ENCODE measurements around the gene CAMK1G.

The CAMK1G gene

DNA sequence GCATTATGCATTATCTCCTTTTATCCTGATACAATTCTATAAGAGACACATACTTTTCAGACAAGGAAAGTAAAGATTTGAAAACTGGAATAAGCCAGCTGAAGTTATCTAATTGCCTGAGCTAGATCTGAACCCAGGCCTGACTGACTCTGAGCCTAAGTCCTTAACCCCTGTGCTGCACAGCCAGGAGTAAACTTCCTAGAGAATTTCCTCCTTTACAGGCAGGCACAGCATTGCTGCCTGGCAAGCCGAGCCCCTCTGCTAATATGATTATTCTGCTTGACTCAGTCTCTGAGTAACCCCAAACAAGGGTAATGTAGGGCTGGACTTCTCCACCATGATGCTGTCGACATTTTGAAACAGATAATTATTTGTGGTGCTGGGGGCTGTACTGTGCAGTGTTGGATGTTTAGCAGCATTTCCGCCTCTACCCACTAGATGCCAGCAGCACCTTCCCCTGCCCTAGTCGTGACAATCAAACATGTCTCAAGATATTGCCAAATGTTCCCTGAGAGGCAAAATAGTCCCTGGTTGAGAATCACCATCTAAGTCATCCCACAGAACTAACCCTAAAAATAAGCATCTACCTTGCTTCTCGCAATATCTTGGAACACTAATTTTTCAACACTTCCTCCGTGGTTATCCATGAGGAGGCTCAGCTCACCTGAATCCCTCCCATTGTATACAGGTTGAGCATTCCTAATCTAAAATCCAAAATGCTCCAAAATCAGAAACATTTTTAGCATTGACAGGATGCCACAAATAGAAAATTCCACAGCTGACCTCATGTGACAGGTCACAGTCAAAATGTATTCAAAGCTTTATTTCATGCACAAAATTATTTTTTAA, 18.5 kb downstream of the CAMK1G start:
- TF ChIP-seq ESRRG (CRISPR knock-in tag; IDR thresholded peaks at IDR 0.05) (no peak), ZNF8 (CRISPR knock-in tag; IDR thresholded peaks at IDR 0.05) (no peak), CSDC2 (CRISPR knock-in tag; IDR thresholded peaks at IDR 0.05) (no peak), TOX (CRISPR knock-in tag; IDR thresholded peaks at IDR 0.05; ENCODE audit: borderline replicate concordance) (no peak), ISL1 (CRISPR knock-in tag; IDR thresholded peaks at IDR 0.05) (no peak), RARB (CRISPR knock-in tag; IDR thresholded peaks at IDR 0.05) (no peak), BACH2 (CRISPR knock-in tag; IDR thresholded peaks at IDR 0.05; ENCODE audit: borderline replicate concordance) (no peak), ARNTL (CRISPR knock-in tag; IDR thresholded peaks at IDR 0.05; ENCODE audit: borderline replicate concordance, low read depth) (no peak), OSR1 (CRISPR knock-in tag; IDR thresholded peaks at IDR 0.05) (no peak), GLIS3 (CRISPR knock-in tag; IDR thresholded peaks at IDR 0.05) (no peak), ZNF70 (CRISPR knock-in tag; IDR thresholded peaks at IDR 0.05) (no peak), ZFP30 (CRISPR knock-in tag; IDR thresholded peaks at IDR 0.05) (no peak), ZNF565 (CRISPR knock-in tag; conservative IDR thresholded peaks at IDR 0.05; ENCODE audit: low read depth) (no peak), SNAI2 (CRISPR knock-in tag; IDR thresholded peaks at IDR 0.05) (no peak)
- TF ChIP-seq, protein P1, sequence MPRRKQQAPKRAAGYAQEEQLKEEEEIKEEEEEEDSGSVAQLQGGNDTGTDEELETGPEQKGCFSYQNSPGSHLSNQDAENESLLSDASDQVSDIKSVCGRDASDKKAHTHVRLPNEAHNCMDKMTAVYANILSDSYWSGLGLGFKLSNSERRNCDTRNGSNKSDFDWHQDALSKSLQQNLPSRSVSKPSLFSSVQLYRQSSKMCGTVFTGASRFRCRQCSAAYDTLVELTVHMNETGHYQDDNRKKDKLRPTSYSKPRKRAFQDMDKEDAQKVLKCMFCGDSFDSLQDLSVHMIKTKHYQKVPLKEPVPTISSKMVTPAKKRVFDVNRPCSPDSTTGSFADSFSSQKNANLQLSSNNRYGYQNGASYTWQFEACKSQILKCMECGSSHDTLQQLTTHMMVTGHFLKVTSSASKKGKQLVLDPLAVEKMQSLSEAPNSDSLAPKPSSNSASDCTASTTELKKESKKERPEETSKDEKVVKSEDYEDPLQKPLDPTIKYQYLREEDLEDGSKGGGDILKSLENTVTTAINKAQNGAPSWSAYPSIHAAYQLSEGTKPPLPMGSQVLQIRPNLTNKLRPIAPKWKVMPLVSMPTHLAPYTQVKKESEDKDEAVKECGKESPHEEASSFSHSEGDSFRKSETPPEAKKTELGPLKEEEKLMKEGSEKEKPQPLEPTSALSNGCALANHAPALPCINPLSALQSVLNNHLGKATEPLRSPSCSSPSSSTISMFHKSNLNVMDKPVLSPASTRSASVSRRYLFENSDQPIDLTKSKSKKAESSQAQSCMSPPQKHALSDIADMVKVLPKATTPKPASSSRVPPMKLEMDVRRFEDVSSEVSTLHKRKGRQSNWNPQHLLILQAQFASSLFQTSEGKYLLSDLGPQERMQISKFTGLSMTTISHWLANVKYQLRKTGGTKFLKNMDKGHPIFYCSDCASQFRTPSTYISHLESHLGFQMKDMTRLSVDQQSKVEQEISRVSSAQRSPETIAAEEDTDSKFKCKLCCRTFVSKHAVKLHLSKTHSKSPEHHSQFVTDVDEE (CRISPR knock-in tag; IDR thresholded peaks at IDR 0.05), result no peak
- TF ChIP-seq, protein P2, sequence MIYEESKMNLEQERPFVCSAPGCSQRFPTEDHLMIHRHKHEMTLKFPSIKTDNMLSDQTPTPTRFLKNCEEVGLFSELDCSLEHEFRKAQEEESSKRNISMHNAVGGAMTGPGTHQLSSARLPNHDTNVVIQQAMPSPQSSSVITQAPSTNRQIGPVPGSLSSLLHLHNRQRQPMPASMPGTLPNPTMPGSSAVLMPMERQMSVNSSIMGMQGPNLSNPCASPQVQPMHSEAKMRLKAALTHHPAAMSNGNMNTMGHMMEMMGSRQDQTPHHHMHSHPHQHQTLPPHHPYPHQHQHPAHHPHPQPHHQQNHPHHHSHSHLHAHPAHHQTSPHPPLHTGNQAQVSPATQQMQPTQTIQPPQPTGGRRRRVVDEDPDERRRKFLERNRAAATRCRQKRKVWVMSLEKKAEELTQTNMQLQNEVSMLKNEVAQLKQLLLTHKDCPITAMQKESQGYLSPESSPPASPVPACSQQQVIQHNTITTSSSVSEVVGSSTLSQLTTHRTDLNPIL (CRISPR knock-in tag; IDR thresholded peaks at IDR 0.05; ENCODE audit: low read depth), result no peak
- TF ChIP-seq, protein P3, sequence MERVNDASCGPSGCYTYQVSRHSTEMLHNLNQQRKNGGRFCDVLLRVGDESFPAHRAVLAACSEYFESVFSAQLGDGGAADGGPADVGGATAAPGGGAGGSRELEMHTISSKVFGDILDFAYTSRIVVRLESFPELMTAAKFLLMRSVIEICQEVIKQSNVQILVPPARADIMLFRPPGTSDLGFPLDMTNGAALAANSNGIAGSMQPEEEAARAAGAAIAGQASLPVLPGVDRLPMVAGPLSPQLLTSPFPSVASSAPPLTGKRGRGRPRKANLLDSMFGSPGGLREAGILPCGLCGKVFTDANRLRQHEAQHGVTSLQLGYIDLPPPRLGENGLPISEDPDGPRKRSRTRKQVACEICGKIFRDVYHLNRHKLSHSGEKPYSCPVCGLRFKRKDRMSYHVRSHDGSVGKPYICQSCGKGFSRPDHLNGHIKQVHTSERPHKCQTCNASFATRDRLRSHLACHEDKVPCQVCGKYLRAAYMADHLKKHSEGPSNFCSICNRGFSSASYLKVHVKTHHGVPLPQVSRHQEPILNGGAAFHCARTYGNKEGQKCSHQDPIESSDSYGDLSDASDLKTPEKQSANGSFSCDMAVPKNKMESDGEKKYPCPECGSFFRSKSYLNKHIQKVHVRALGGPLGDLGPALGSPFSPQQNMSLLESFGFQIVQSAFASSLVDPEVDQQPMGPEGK (CRISPR knock-in tag; IDR thresholded peaks at IDR 0.05; ENCODE audit: borderline replicate concordance), result no peak
- TF ChIP-seq, protein P4, sequence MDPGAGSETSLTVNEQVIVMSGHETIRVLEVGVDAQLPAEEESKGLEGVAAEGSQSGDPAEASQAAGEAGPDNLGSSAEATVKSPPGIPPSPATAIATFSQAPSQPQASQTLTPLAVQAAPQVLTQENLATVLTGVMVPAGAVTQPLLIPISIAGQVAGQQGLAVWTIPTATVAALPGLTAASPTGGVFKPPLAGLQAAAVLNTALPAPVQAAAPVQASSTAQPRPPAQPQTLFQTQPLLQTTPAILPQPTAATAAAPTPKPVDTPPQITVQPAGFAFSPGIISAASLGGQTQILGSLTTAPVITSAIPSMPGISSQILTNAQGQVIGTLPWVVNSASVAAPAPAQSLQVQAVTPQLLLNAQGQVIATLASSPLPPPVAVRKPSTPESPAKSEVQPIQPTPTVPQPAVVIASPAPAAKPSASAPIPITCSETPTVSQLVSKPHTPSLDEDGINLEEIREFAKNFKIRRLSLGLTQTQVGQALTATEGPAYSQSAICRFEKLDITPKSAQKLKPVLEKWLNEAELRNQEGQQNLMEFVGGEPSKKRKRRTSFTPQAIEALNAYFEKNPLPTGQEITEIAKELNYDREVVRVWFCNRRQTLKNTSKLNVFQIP (CRISPR knock-in tag; IDR thresholded peaks at IDR 0.05; ENCODE audit: borderline replicate concordance, low read depth), result no peak
- peak; percentile 96 for ATAC-seq

DNA sequence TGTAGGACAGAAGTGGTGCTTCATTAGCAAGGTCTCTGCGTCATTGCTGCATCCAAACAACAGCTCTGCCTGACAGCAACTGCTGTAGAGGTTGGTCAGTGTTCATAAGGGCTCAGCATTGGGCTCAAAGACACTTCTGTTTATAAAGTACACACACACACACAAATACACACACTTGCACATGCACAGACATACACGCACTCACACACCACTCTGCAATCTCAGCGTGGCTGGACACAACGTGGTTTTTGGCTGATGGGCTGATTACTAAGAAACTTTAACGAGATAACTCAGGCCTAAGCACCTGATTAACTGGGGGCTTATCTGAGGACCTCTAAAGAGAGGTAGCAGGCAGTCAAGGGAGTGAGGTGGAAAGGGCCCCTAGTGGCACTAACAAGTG, 20.4 kb downstream of the CAMK1G start:
- TF ChIP-seq, protein P4 (CRISPR knock-in tag; IDR thresholded peaks at IDR 0.05; ENCODE audit: borderline replicate concordance, low read depth), result no peak
- no peak for TF ChIP-seq ISL1 (CRISPR knock-in tag; IDR thresholded peaks at IDR 0.05)
- TF ChIP-seq, protein P1 (CRISPR knock-in tag; IDR thresholded peaks at IDR 0.05), result no peak
- TF ChIP-seq ZFP3 (CRISPR knock-in tag; IDR thresholded peaks at IDR 0.05), result no peak
- ATAC-seq, result no peak

All from SK-N-SH treated with all-trans-retinoic acid at 6 μM for 48 hours (cell line).